HEK293 (cell line): ENCODE results near the gene BTK.

Experiments
- CTCF ChIP-seq: fragments of 450-650 bp; formaldehyde crosslinking; IDR thresholded peaks from 2 replicates; pipeline ENCODE4 v1.5.1; 2016; ENCODE audit warnings: missing biosample characterization, missing genetic modification characterization
- ELK4 ChIP-seq: IDR thresholded peaks from 2 replicates; pipeline ENCODE4 v1.6.1; 2011; ENCODE audit warnings: mild to moderate bottlenecking, low read depth, low read length, borderline replicate concordance
- INSM2 ChIP-seq: fragments of 450-650 bp; formaldehyde crosslinking; IDR thresholded peaks from 2 replicates; pipeline ENCODE4 v1.5.1; 2016; ENCODE audit warnings: missing biosample characterization, missing genetic modification characterization
- KLF10 ChIP-seq: fragments of 450-650 bp; IDR thresholded peaks from 2 replicates; pipeline ENCODE4 v1.5.1; 2018; ENCODE audit warnings: missing biosample characterization, mild to moderate bottlenecking, missing genetic modification characterization
- PRDM4 ChIP-seq: fragments of 450-650 bp; formaldehyde crosslinking; IDR thresholded peaks from 2 replicates; pipeline ENCODE4 v1.5.1; 2017; ENCODE audit warnings: missing biosample characterization, missing genetic modification characterization
- REST ChIP-seq: fragments of 450-650 bp; formaldehyde crosslinking; IDR thresholded peaks from 2 replicates; pipeline ENCODE4 v1.5.1; 2016; ENCODE audit warnings: missing biosample characterization, missing genetic modification characterization
- SP3 ChIP-seq: fragments of 450-650 bp; formaldehyde crosslinking; IDR thresholded peaks from 2 replicates; pipeline ENCODE4 v1.5.1; 2016; ENCODE audit warnings: missing biosample characterization, missing genetic modification characterization
- ZBTB44 ChIP-seq: fragments of 450-650 bp; IDR thresholded peaks from 2 replicates; pipeline ENCODE4 v1.5.1; 2018; ENCODE audit warnings: missing biosample characterization, mild to moderate bottlenecking, missing genetic modification characterization
- ZBTB49 ChIP-seq: fragments of 450-650 bp; formaldehyde crosslinking; IDR thresholded peaks from 2 replicates; pipeline ENCODE4 v1.5.1; 2016; ENCODE audit warnings: missing biosample characterization, missing genetic modification characterization, low read depth
- ZNF223 ChIP-seq: fragments of 450-650 bp; formaldehyde crosslinking; IDR thresholded peaks from 2 replicates; pipeline ENCODE4 v1.5.1; 2016; ENCODE audit warnings: missing biosample characterization, missing genetic modification characterization
- ZNF473 ChIP-seq: fragments of 450-650 bp; formaldehyde crosslinking; IDR thresholded peaks from 2 replicates; pipeline ENCODE4 v1.5.1; 2017; ENCODE audit warnings: missing biosample characterization, missing genetic modification characterization
- ZNF549 ChIP-seq: fragments of 450-650 bp; IDR thresholded peaks from 2 replicates; pipeline ENCODE4 v1.5.1; 2018; ENCODE audit warnings: missing biosample characterization, missing genetic modification characterization, mild to moderate bottlenecking, inconsistent platforms, moderate library complexity
- ZNF658 ChIP-seq: fragments of 450-650 bp; formaldehyde crosslinking; IDR thresholded peaks from 2 replicates; pipeline ENCODE4; 2016; ENCODE audit warnings: missing biosample characterization, missing genetic modification characterization
- ZNF701 ChIP-seq: fragments of 450-650 bp; formaldehyde crosslinking; IDR thresholded peaks from 2 replicates; pipeline ENCODE4 v1.5.1; 2016; ENCODE audit warnings: missing biosample characterization, missing genetic modification characterization

GRCh38 chrX:101337776-101338271 is 48.2 kb downstream of the BTK start:
- no peak for TF ChIP-seq CTCF (tag by site-specific recombination)
- TF ChIP-seq INSM2 (tag by site-specific recombination): no peak
- no peak for TF ChIP-seq ELK4
- no peak for TF ChIP-seq ZBTB49 (tag by site-specific recombination)
- no peak for TF ChIP-seq ZNF549
- TF ChIP-seq SP3 (tag by site-specific recombination): no peak
- no peak for TF ChIP-seq ZNF701
- no peak for TF ChIP-seq ZNF223 (tag by site-specific recombination)
- TF ChIP-seq ZNF658 (tag by site-specific recombination): no peak
- no peak for TF ChIP-seq ZNF473
- no peak for TF ChIP-seq ZBTB44 (tag by site-specific recombination)
- TF ChIP-seq KLF10 (tag by site-specific recombination): no peak
- TF ChIP-seq REST (tag by site-specific recombination): no peak
- no peak for TF ChIP-seq PRDM4 (tag by site-specific recombination)
